Measurements from ENCODE around the gene HYAL2. TPM values are rescaled to one million over a fixed set of nuclear protein-coding genes. Genes with fewer than 3 reads are reported as not detected.

Gene HYAL2
- total RNA-seq (ENCODE audit: unreplicated experiment) = 48.4 TPM
- long read RNA-seq, full-length matches to known transcripts = 78 of 87 reads
- long read RNA-seq, partial matches to known transcripts = 1 of 87 reads
- long read RNA-seq, other reads (novel, unspliced or antisense) = 8 of 87 reads

- H3K27me3 Mint-ChIP-seq (ENCODE audit: unreplicated experiment) = peaks cover 8% of the 10 kb centered on the region
- peak within 1 kb of the TSS; percentile 82 for H3K4me3 Mint-ChIP-seq (ENCODE audit: unreplicated experiment)
- no peak for DNase-seq
- no peak for TF ChIP-seq CTCF (IDR thresholded peaks at IDR 0.05; ENCODE audit: partially characterized antibody, unreplicated experiment)
- H3K27ac Mint-ChIP-seq (ENCODE audit: unreplicated experiment) = peak within 1 kb of the TSS; percentile 95
- H3K36me3 Mint-ChIP-seq (ENCODE audit: unreplicated experiment) = no peaks in the 10 kb centered on the region
- peaks cover 18% of the 10 kb centered on the region for H3K4me1 Mint-ChIP-seq (ENCODE audit: low read depth, unreplicated experiment)
- peaks cover 6% of the 10 kb centered on the region for H3K9me3 Mint-ChIP-seq (ENCODE audit: unreplicated experiment)
Observed at GRCh38 chr3:50322386-50323091, at the start of gene HYAL2. HYAL2 (minus strand) TSS chr3:50322745; CDS start chr3:50320489, 2,256 bp downstream.

GRCh38 chr3:50371133-50371685 lies 48.7 kb upstream of the HYAL2 start:
- Mint-ChIP-seq H3K4me1 (ENCODE audit: low read depth, unreplicated experiment) (peaks cover 13% of the 10 kb centered on the region), H3K36me3 (ENCODE audit: unreplicated experiment) (no peaks in the 10 kb centered on the region), H3K27me3 (ENCODE audit: unreplicated experiment) (peaks cover 6% of the 10 kb centered on the region), H3K4me3 (ENCODE audit: unreplicated experiment) (no peak overlapping the region), H3K27ac (ENCODE audit: unreplicated experiment) (no peak overlapping the region), H3K9me3 (ENCODE audit: unreplicated experiment) (peaks cover 8% of the 10 kb centered on the region)
- TF ChIP-seq CTCF (IDR thresholded peaks at IDR 0.05; ENCODE audit: partially characterized antibody, unreplicated experiment) = no peak
- no peak for DNase-seq

DNA sequence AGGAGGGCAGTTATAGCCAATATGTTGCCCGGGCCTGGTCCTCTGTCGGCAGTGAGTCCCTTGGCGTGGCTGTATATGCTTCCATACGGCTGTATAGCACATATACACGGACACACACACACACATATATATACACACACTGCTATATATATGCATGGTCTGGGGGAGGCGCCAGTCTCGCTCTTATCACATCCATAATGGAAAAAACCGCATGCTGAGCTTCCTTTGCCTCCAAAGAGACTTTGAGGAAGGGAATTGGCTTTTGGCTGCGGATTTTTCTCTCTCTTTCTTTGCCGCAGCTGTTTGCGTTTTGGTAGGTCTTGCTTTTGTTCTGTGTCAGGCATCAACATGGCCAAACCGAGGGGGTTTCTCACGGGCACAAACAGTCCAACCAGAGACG lies 48.0 kb upstream of the HYAL2 start:
- Mint-ChIP-seq H3K4me1 (ENCODE audit: low read depth, unreplicated experiment) (peaks cover 13% of the 10 kb centered on the region), H3K4me3 (ENCODE audit: unreplicated experiment) (no peak overlapping the region), H3K9me3 (ENCODE audit: unreplicated experiment) (peaks cover 8% of the 10 kb centered on the region), H3K36me3 (ENCODE audit: unreplicated experiment) (no peaks in the 10 kb centered on the region), H3K27ac (ENCODE audit: unreplicated experiment) (peak overlapping the region; percentile 33), H3K27me3 (ENCODE audit: unreplicated experiment) (peaks cover 8% of the 10 kb centered on the region)
- TF ChIP-seq CTCF (IDR thresholded peaks at IDR 0.05; ENCODE audit: partially characterized antibody, unreplicated experiment) = no peak
- DNase-seq = no peak

DNA sequence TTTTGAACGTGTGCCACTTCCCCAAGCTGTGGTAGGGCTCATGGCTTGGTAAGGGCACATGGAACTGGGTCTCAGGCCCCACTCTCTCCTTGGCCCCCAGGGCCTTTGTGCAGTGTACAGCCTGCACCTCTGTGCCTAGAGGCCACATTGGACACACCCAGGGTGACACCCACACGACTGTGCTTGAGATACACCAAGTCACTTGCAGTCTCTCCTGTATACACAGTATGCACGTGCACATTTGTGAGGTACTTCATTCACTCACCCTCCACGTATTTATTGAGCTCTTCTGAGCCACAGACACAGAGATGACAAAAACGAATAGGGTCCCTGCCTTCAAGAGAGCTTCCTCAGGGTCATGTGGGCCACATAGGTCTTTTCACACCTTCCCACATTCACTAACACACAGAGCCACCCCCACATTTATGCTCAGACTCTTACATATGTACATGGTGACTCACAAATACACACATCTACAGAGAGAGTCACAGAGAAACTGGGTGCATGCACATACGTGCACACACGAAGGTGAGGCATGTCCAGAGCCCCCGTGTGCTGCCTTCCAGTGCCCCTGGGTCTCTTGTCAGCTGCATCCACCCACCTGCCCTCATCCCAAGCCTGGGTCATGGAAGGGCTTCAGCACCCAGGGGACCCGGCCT lies 46.6 kb upstream of the HYAL2 start:
- TF ChIP-seq CTCF (IDR thresholded peaks at IDR 0.05; ENCODE audit: partially characterized antibody, unreplicated experiment) = no peak
- Mint-ChIP-seq H3K4me1 (ENCODE audit: low read depth, unreplicated experiment) (peaks cover 13% of the 10 kb centered on the region), H3K4me3 (ENCODE audit: unreplicated experiment) (no peak overlapping the region), H3K9me3 (ENCODE audit: unreplicated experiment) (peaks cover 8% of the 10 kb centered on the region), H3K36me3 (ENCODE audit: unreplicated experiment) (no peaks in the 10 kb centered on the region), H3K27me3 (ENCODE audit: unreplicated experiment) (peaks cover 8% of the 10 kb centered on the region), H3K27ac (ENCODE audit: unreplicated experiment) (no peak overlapping the region)
- DNase-seq = no peak

Data from glutamatergic neuron (in vitro differentiated cells).